ENCODE measurements around the gene MYL5. TPM values are rescaled to one million over a fixed set of nuclear protein-coding genes. Genes with fewer than 3 reads are reported as not detected.
"Not testable (repeated sequence)": the region's sequence is repeated elsewhere in the genome, so short reads cannot be mapped to it uniquely, and the experiment has no call there.

MYL5 gene
- total RNA-seq, 3 donors from 2014 or later, result 7.9 to 14.9 (median 12.1) TPM

- TF ChIP-seq POLR2AphosphoS5 (IDR thresholded peaks at IDR 0.05) (no peak), POLR2A (IDR thresholded peaks at IDR 0.05) (no peak), CTCF (IDR thresholded peaks at IDR 0.05) (no peak)
- intact Hi-C loops (cut with DNase I; ENCODE audit: low total_unique reads), result no loop called here
- Histone ChIP-seq H3K27me3 (no peaks in the 10 kb centered on the region), H3K27ac (peak overlapping the region; percentile 58 to 76), H3K36me3 (no peaks in the 10 kb centered on the region), H3K9me3 (no peaks in the 10 kb centered on the region), H3K4me1 (peaks cover 0 to 2% of the 10 kb centered on the region in 2 donors), H3K4me3 (peak overlapping the region in 2 of 3 donors; percentile 11 to 43)
- DNase-seq (ENCODE audit: low spot score in 2 of 2), result no peak
Measured at GRCh38 chr4:726235-726787, 52.0 kb downstream of the MYL5 start.

- H3K4me1 ChIP-seq, result no peaks in the 10 kb centered on the region
- H3K36me3 ChIP-seq, result no peaks in the 10 kb centered on the region
- TF ChIP-seq POLR2AphosphoS5 (IDR thresholded peaks at IDR 0.05) (no peak), CTCF (IDR thresholded peaks at IDR 0.05) (no peak), POLR2A (IDR thresholded peaks at IDR 0.05) (no peak)
- H3K27ac ChIP-seq, result peak overlapping the region; percentile 42 to 76
- DNase-seq (ENCODE audit: low spot score in 2 of 2), result no peak
- H3K4me3 ChIP-seq, result peak overlapping the region in 2 of 3 donors; percentile 11 to 43
- intact Hi-C loops (cut with DNase I; ENCODE audit: low total_unique reads), result no loop called here
- H3K9me3 ChIP-seq, result no peaks in the 10 kb centered on the region
- no peaks in the 10 kb centered on the region for H3K27me3 ChIP-seq
Measured at GRCh38 chr4:726838-727237, 52.5 kb downstream of the MYL5 start.

- H3K9me3 ChIP-seq, result no peaks in the 10 kb centered on the region
- H3K27ac ChIP-seq, result no peak overlapping the region
- intact Hi-C loops (cut with DNase I; ENCODE audit: low total_unique reads), result no loop called here
- H3K36me3 ChIP-seq, result no peaks in the 10 kb centered on the region
- H3K4me3 ChIP-seq, result no peak overlapping the region
- H3K4me1 ChIP-seq, result no peaks in the 10 kb centered on the region
- no peak for DNase-seq (ENCODE audit: low spot score in 2 of 2)
- TF ChIP-seq POLR2A (IDR thresholded peaks at IDR 0.05) (no peak), CTCF (IDR thresholded peaks at IDR 0.05) (no peak), POLR2AphosphoS5 (IDR thresholded peaks at IDR 0.05) (no peak)
- H3K27me3 ChIP-seq, result no peaks in the 10 kb centered on the region
Measured at GRCh38 chr4:727576-727975, 53.2 kb downstream of the MYL5 start.

GRCh38 chr4:729336-730315, 55.3 kb downstream of the MYL5 start:
- Histone ChIP-seq H3K4me3 (no peak overlapping the region), H3K27ac (no peak overlapping the region), H3K27me3 (no peaks in the 10 kb centered on the region), H3K4me1 (no peaks in the 10 kb centered on the region), H3K36me3 (peaks cover 11% of the 10 kb centered on the region), H3K9me3 (no peaks in the 10 kb centered on the region)
- TF ChIP-seq POLR2A (IDR thresholded peaks at IDR 0.05) (no peak), CTCF (IDR thresholded peaks at IDR 0.05) (no peak), POLR2AphosphoS5 (IDR thresholded peaks at IDR 0.05) (no peak)
- intact Hi-C loops (cut with DNase I; ENCODE audit: low total_unique reads), result no loop called here
- no peak for DNase-seq (ENCODE audit: low spot score in 2 of 2)

GRCh38 chr4:730511-730910, 56.2 kb downstream of the MYL5 start:
- Histone ChIP-seq H3K36me3 (peaks cover 11% of the 10 kb centered on the region), H3K9me3 (no peaks in the 10 kb centered on the region), H3K27ac (no peak overlapping the region), H3K4me3 (no peak overlapping the region), H3K27me3 (no peaks in the 10 kb centered on the region), H3K4me1 (no peaks in the 10 kb centered on the region)
- intact Hi-C loops (cut with DNase I; ENCODE audit: low total_unique reads), result no loop called here
- DNase-seq (ENCODE audit: low spot score in 2 of 2), result no peak
- TF ChIP-seq POLR2AphosphoS5 (IDR thresholded peaks at IDR 0.05), result no peak
- TF ChIP-seq CTCF (IDR thresholded peaks at IDR 0.05), result no peak
- no peak for TF ChIP-seq POLR2A (IDR thresholded peaks at IDR 0.05)

GRCh38 chr4:730946-731904, 56.9 kb downstream of the MYL5 start:
- DNase-seq (ENCODE audit: low spot score in 2 of 2); H3K4me3 ChIP-seq; H3K27me3 ChIP-seq; H3K9me3 ChIP-seq; H3K27ac ChIP-seq; intact Hi-C loops (cut with DNase I; ENCODE audit: low total_unique reads); H3K4me1 ChIP-seq: not testable (repeated sequence)
- H3K36me3 ChIP-seq, result peaks cover 11% of the 10 kb centered on the region

All from breast epithelium (tissue), 4 donors.